GM12865 (cell line): ENCODE measurements around the gene TTC28.

ENCODE experiments used
- DNase-seq: peaks from one replicate; pipeline ENCODE4 v3.0.0; 2010; ENCODE audit warnings: low read depth
- H3K4me3 ChIP-seq: 2 replicates; pipeline ENCODE4 v1.5.1; 2011; ENCODE audit warnings: mild to moderate bottlenecking, low read depth, low read length, control low read depth
- TF ChIP-seq, protein P1 (sequence below): IDR thresholded peaks from 2 replicates; pipeline ENCODE4 v1.5.1; 2011; ENCODE audit warnings: low read length, control low read depth, low read depth, inconsistent platforms; ENCODE audit not compliant: insufficient read depth; ENCODE audit errors: missing control alignments

The TTC28 gene

GRCh38 chr22:28599693-28600092, 79.9 kb downstream of the TTC28 start:
- TF ChIP-seq, protein P1, sequence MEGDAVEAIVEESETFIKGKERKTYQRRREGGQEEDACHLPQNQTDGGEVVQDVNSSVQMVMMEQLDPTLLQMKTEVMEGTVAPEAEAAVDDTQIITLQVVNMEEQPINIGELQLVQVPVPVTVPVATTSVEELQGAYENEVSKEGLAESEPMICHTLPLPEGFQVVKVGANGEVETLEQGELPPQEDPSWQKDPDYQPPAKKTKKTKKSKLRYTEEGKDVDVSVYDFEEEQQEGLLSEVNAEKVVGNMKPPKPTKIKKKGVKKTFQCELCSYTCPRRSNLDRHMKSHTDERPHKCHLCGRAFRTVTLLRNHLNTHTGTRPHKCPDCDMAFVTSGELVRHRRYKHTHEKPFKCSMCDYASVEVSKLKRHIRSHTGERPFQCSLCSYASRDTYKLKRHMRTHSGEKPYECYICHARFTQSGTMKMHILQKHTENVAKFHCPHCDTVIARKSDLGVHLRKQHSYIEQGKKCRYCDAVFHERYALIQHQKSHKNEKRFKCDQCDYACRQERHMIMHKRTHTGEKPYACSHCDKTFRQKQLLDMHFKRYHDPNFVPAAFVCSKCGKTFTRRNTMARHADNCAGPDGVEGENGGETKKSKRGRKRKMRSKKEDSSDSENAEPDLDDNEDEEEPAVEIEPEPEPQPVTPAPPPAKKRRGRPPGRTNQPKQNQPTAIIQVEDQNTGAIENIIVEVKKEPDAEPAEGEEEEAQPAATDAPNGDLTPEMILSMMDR = no peak
- no peak overlapping the region for H3K4me3 ChIP-seq
- DNase-seq = no peak

DNA sequence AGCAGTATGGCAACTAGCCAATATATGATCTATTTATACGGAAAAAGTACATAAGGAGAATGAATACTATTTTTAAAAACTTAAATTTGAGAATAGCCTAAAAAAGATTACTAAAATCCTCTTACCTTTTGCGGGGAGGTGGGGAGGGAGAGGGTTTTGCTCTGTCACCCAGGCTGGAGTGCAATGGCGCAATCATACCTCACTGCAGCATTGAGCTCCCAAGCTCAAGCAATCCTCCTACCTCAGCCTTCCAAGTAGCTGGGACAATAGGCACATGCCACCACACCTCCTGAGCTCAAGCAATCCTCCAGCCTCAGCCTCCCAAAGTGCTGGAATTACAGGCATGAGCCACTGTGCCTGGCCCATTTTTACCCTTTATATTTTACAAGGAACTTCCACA, 82.0 kb downstream of the TTC28 start:
- TF ChIP-seq, protein P1 = no peak
- DNase-seq = no peak
- no peak overlapping the region for H3K4me3 ChIP-seq

- DNase-seq = peak; percentile 59
- TF ChIP-seq, protein P1 = peak; percentile 59
- no peak overlapping the region for H3K4me3 ChIP-seq
These were observed 84.7 kb downstream of the TTC28 start for GRCh38 chr22:28594797-28595462.

DNA sequence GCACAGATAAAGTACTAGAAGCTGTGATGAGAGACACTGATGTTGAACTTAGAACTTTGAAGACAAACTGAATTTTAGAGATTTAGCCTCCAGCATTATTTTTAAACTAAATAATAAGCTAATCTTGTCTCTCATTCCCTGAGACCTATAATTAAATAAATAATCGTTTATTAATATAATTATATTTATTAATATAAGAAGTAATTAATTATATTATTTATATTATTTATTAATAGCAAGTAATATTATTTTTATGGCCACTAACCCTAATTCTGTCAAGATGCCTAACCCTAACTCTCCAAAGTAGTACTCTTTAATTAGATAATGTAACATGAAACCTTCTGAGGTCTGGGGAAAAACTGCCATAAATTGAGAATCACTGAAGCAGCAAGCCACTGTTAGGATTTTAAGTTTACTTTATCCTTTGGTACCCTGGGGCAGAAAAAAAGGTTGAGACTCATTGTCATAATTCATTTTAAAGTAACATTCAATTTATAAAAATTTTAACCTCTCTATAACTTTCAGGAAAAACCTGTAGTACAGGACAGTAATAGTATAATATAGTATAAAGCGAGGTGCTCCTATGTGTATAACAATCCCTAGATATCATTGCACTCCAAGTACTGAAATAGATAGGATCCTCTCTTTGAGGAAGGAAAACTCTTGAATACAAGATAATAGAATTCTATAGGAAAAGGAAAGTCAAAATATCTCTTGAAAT, 85.4 kb downstream of the TTC28 start:
- TF ChIP-seq, protein P1 = no peak
- no peak for DNase-seq
- H3K4me3 ChIP-seq = no peak overlapping the region

DNA sequence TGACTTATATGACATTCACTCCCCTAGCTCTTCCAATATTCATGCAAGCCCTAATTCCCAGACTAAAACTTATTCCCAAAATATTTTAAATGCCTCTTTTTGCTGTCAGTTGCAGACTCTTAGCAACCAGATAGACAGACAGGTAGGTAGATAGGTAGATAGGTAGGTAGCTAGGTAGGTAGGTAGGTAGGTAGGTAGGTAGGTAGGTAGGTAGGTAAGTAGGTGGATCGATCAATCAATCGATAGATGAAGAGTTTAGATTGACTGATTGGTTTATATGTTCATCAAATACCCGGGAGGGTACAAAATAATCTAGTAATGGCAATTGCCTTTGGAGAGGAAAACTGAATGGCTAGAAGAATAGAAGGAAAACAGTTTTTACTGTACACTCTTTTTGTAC, 86.3 kb downstream of the TTC28 start:
- no peak for DNase-seq
- TF ChIP-seq, protein P1 = no peak
- no peak overlapping the region for H3K4me3 ChIP-seq

- DNase-seq = no peak
- H3K4me3 ChIP-seq = no peak overlapping the region
- TF ChIP-seq, protein P1 = no peak
These were observed 90.4 kb downstream of the TTC28 start for GRCh38 chr22:28589102-28589750.
